Mesodermal cell (in vitro differentiated cells): ENCODE results near the gene PTPRN2.

Experiments
- H3K27ac ChIP-seq: 2 replicates; pipeline ENCODE4 v1.7.0; 2013; ENCODE audit warnings: mild to moderate bottlenecking, low read depth, low read length, moderate library complexity; ENCODE audit not compliant: severe bottlenecking
- H3K36me3 ChIP-seq: 2 replicates; pipeline ENCODE4 v1.7.1; 2013; ENCODE audit warnings: mild to moderate bottlenecking, low read length, moderate library complexity; ENCODE audit not compliant: control insufficient read depth, insufficient read depth
- H3K4me1 ChIP-seq: one replicate; pipeline ENCODE4 v1.7.1; 2013; ENCODE audit warnings: mild to moderate bottlenecking, low read length; ENCODE audit not compliant: insufficient read depth, control insufficient read depth, poor library complexity, severe bottlenecking
- H3K4me3 ChIP-seq: 2 replicates; pipeline ENCODE4 v1.7.0; 2013; ENCODE audit warnings: low read length, control low read depth, mild to moderate bottlenecking; ENCODE audit not compliant: insufficient read depth, poor library complexity, severe bottlenecking; ENCODE audit errors: extremely low read depth
- H3K9me3 ChIP-seq: 2 replicates; pipeline ENCODE4 v1.7.1; 2013; ENCODE audit warnings: mild to moderate bottlenecking, low read length, moderate library complexity; ENCODE audit not compliant: control insufficient read depth
- WGBS, 2 experiments: methylation state at CpG; one replicate each; pipeline ENCODE4 v1.1.5; 2013; ENCODE audit warnings: missing lambda C conversion rate in 2 of 2; ENCODE audit not compliant: insufficient coverage in 2 of 2; 5-methylcytosine and 5-hydroxymethylcytosine counted together

Gene PTPRN2

DNA sequence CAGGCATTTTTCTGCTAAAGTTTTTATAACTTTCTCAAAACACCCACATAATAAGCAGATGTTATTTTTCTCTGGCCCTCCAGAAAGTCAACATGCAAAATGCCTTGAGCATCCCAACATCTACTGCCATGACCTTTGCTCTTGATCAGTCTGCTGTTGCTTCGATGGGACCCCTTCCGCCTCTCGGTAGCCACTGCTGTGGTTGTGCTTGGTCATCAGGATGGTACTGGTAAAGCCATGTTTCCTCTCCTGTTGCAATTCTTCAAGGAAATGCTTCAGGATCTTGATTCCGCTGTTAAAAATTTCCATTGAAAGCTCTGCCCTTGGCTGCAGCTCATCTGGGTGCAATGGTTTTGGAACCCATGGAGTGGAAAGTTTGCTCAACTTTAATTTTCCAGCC lies 717.8 kb downstream of the PTPRN2 start:
- Histone ChIP-seq H3K27ac (no peak overlapping the region), H3K9me3 (peaks cover 58% of the 10 kb centered on the region), H3K36me3 (no peaks in the 10 kb centered on the region), H3K4me1 (no peaks in the 10 kb centered on the region), H3K4me3 (no peak overlapping the region)
- WGBS, 2 experiments, result 90 to 100% methylated on average over 2 to 4 of the region's 4 CpGs

DNA sequence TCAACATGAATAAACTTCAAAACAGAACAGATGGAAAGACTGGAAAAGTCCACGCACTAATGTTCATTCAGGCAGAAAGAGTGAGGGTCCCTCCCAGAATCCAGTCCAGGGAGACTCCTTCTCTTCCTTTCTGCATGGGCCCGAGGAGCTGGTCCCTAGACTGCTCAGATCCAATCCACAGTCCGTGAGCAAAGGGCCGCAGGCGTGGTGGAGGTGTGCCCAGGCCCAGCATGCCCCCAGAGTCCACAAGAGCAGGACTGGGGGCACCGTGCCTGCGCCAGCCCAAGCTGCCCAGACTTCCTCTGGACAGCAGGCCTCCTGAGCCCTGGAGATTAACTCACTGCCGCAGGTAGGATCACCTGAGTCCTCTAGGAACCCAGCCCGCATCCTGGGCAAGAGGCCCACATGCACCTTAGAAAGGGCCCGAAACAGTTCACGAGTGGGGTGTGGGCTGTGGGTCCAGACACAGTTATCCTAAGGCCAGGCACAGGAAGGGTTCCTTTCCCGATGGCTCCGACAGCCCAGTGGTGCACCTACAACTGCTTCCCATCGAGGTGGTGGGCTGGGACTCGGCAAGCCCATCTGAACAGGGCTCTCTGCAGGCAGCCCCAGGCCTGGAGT lies 719.8 kb downstream of the PTPRN2 start:
- H3K27ac ChIP-seq, result no peak overlapping the region
- no peaks in the 10 kb centered on the region for H3K4me1 ChIP-seq
- no peak overlapping the region for H3K4me3 ChIP-seq
- 74 to 76% methylated on average over 15 of the region's 15 CpGs for WGBS, 2 experiments
- no peaks in the 10 kb centered on the region for H3K36me3 ChIP-seq
- H3K9me3 ChIP-seq, result peaks cover 60% of the 10 kb centered on the region

DNA sequence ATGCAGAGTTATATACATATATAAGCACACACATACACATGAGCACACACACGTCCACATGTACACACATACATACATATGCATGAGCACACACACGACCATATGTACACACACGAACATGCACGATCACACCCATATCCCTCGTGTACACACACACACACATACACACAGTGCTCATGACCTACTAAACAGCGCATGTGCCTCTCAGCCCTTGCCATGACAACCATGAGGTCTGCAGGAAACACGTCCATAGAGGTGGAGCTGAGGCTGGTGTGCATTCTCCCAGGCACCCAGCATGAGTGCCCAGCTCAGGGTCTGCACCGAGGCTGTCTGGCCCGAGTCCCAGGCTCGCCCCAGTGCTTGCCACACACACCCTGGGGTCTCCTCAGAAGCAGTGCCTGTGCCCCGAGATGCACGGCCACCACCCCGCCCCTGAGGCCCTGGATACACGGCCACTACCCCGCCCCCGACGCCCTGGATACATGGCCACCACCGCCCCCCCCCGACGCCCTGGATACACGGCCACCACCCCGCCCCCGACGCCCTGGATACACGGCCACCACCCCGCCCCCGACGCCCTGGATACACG lies 721.2 kb downstream of the PTPRN2 start:
- Histone ChIP-seq H3K9me3 (peaks cover 65% of the 10 kb centered on the region), H3K36me3 (no peaks in the 10 kb centered on the region), H3K27ac (no peak overlapping the region), H3K4me3 (no peak overlapping the region), H3K4me1 (no peaks in the 10 kb centered on the region)
- 81% methylated on average over 10 to 13 of the region's 29 CpGs for WGBS, 2 experiments

DNA sequence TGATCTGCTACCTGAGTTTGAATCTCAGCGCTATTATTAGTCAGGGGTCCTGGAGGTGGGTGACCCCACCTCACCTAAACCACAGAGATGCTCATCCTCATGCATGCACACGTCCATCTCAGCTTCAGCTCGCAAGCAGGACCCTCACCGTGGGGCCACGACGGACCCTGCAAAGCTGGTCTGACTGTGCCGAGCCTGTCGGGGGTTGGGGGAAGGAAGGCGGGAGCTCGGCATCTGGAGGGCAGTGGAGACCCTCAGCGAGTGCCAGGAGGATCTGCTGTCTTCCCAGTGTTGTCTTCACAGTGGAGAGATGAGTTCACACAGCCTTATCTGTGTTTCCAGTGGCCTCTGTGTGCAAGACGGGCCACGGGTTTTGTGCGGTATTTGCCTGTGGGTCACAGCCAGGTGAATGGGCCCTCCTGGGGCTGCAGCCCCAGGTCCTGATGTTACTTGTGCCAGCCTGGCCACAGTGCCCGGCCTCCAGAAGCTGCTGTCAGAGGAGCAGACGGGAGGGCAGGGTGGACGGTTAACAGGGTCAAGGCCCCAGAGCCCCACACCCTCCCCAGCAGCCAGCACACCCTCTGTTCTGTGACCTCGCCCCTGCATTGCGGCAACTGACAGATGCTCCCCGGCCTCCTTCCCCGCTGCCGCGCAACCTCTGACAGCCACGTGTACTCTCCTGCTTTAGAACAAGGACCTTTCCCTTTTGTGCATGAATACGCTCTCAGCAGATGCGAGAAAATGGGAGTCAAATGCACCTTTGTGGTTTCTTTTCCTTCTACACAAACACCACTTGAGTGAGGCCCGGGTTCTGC lies 722.1 kb downstream of the PTPRN2 start:
- Histone ChIP-seq H3K4me3 (no peak overlapping the region), H3K36me3 (no peaks in the 10 kb centered on the region), H3K27ac (no peak overlapping the region), H3K9me3 (peaks cover 67% of the 10 kb centered on the region), H3K4me1 (no peaks in the 10 kb centered on the region)
- WGBS, 2 experiments, result 76 to 78% methylated on average over 23 to 26 of the region's 27 CpGs

DNA sequence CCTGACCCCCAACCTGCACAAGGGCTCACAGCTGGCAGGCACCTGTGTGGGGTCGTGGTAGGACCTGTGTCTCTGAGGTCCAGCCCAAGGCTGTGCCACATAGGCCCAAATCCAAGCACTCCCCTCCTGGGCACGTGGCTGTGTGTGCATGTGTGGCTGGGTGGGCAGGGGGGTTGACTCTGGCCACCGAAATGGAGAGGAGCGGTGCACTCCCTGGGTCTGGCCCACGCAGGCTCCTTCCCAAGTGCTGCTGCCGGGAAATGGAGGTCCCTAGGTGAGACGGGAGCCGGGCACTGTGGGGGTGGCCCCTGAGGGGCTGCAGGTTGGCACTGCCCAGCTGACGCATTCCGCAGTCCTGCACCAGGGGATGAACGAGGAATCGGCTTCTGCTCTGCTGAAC lies 722.7 kb downstream of the PTPRN2 start:
- H3K9me3 ChIP-seq, result peaks cover 71% of the 10 kb centered on the region
- H3K4me1 ChIP-seq, result no peaks in the 10 kb centered on the region
- H3K27ac ChIP-seq, result no peak overlapping the region
- H3K4me3 ChIP-seq, result no peak overlapping the region
- H3K36me3 ChIP-seq, result no peaks in the 10 kb centered on the region
- WGBS, 2 experiments, result 77 to 90% methylated on average over 10 to 11 of the region's 12 CpGs

DNA sequence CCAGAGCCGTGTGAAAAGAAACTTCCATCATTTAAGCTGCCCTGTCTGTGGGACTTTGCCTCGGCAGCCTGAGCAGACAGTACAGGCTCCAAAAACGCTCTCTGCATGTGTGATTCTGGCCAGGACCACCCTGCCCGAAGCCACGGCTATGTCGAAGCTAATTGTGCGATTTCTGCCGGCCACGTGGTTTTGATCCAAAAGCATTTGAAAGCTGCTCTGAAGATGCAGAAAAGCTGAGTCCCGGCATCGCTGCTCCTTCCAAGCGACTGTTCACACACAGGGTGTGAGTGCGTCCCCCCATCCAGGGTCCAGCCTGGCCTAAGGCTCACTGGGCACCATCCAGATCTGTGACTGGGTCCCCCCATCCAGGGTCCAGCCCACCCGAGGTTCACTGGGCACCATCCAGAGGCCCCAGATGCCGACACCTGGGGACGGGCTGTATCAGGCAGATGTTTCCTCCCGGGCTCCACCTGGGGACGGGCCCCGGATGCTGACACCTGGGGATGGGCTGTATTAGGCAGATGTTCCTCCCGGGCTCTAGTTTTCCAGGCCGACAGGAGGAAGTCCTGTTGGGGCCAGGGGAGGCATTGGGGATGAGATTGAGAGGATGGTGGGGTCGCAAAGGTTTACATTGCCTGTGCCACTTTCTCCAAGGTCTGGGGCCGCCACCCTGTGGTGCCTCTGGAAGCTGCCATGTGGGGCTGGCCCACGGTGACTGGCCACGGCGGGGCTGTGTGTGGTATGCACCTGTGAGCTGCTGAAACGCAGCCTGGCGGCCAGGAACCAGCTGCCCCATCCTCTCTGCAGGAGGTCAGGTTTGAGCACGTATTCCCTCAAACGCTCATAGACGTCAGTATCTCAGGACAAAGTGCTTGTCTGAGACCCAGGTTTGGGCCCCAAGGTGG lies 723.5 kb downstream of the PTPRN2 start:
- Histone ChIP-seq H3K4me1 (no peaks in the 10 kb centered on the region), H3K27ac (no peak overlapping the region), H3K9me3 (peaks cover 65% of the 10 kb centered on the region), H3K4me3 (no peak overlapping the region), H3K36me3 (no peaks in the 10 kb centered on the region)
- WGBS, 2 experiments, result 79 to 85% methylated on average over 31 of the region's 31 CpGs

DNA sequence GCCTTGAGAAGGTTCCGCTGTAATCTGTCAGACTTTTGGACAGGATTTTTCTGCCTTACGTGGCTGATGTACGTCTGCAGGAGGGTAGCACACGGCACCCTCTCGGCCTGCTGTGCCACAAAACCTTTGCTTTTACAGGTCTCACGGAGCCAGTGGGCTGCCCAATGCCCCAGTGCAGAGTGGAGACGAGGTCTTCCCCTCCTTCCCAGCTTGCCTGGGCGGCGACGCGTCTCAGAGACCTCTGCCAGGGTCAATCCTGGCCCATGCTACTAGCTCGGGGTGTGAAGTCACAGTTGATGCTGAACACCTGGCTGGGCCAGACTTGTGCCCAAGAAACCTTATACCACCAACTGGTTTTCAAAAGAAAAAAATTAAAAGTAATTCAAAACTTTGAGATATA lies 724.4 kb downstream of the PTPRN2 start:
- 74 to 78% methylated on average over 8 to 11 of the region's 12 CpGs for WGBS, 2 experiments
- Histone ChIP-seq H3K36me3 (no peaks in the 10 kb centered on the region), H3K9me3 (peaks cover 58% of the 10 kb centered on the region), H3K4me1 (no peaks in the 10 kb centered on the region), H3K4me3 (no peak overlapping the region), H3K27ac (no peak overlapping the region)

DNA sequence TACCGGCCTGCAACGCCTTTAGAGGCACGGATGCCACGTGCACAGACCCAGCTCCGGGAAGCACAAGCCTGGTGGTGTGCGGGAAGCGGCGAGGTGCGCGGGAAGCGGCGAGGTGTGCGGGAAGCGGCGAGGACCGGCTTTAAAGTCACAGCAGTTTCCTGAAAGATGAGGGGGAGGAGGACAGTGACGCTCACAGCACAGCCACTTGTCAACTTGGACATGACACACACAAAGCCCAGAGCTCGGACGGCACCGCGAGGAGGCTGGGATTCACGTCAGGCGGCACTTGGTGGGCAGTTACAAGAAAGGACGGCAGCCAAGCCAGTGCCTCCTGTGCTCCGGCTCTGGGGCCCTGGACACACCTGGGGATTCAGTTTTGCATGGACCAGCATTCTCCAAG lies 724.9 kb downstream of the PTPRN2 start:
- Histone ChIP-seq H3K9me3 (peaks cover 58% of the 10 kb centered on the region), H3K4me1 (no peaks in the 10 kb centered on the region), H3K4me3 (no peak overlapping the region), H3K36me3 (no peaks in the 10 kb centered on the region), H3K27ac (no peak overlapping the region)
- 83 to 85% methylated on average over 18 to 25 of the region's 25 CpGs for WGBS, 2 experiments

DNA sequence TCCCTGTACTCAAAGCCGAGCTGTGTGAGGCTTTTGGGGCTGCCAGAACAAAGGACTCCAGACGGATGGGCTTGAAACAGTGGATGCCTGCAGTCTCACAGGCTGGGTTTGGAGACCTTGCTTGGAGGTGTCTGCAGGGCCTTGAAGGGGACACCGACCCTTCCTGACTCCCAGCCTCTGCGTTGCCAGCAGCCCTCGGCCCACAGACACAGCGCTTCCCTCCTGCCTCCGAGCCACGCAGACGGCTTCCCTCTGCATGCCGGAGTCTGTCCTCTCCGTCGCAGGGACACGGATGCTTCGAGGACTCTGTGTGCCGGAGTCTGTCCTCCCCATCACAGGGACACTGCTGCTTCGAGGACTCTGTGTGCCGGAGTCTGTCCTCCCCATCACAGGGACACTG lies 726.1 kb downstream of the PTPRN2 start:
- no peaks in the 10 kb centered on the region for H3K36me3 ChIP-seq
- no peaks in the 10 kb centered on the region for H3K4me1 ChIP-seq
- peaks cover 61% of the 10 kb centered on the region for H3K9me3 ChIP-seq
- H3K4me3 ChIP-seq, result no peak overlapping the region
- WGBS, 2 experiments, result 90 to 92% methylated on average over 9 to 10 of the region's 17 CpGs
- no peak overlapping the region for H3K27ac ChIP-seq

DNA sequence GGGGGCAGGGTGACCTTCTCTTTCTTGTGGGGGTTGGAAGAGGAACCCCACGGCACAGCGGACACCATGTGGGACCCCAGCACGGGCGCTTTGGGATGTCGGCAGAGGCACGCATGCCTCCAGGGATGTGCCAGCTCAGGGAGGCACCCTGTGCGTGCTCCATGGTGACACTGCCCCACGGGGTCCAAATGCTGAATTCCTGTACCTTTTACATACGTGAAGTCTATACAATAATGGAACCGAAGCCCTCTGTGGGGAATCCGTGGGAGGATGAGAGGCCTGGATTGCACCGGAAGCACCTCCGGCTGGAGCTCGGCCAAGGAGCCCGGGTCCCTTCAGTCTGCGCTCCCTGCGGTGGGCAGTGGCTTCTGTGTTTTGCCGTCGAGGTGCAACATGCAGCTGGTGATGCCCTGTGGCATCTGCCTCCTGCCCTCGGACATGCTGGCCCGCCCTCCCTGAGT lies 726.6 kb downstream of the PTPRN2 start:
- Histone ChIP-seq H3K36me3 (no peaks in the 10 kb centered on the region), H3K4me3 (no peak overlapping the region), H3K9me3 (peaks cover 59% of the 10 kb centered on the region), H3K4me1 (no peaks in the 10 kb centered on the region), H3K27ac (no peak overlapping the region)
- 82 to 88% methylated on average over 15 to 21 of the region's 21 CpGs for WGBS, 2 experiments
